Measurements from ENCODE around the gene HNMT. TPM values are rescaled to one million over a fixed set of nuclear protein-coding genes. Genes with fewer than 3 reads are reported as not detected.
A peak's percentile ranks its signal among the peaks of the same experiment; 100 is the strongest.

Gene HNMT
- total RNA-seq, 1 donor from 2014 or later = 4.6 TPM

- Mint-ChIP-seq H3K4me1 (ENCODE audit: unreplicated experiment) (peaks cover 10% of the 10 kb centered on the region), H3K4me3 (ENCODE audit: unreplicated experiment) (no peak overlapping the region), H3K9me3 (ENCODE audit: unreplicated experiment) (no peaks in the 10 kb centered on the region), H3K27me3 (ENCODE audit: unreplicated experiment) (no peaks in the 10 kb centered on the region), H3K27ac (ENCODE audit: unreplicated experiment) (no peak overlapping the region), H3K36me3 (ENCODE audit: low read depth, unreplicated experiment) (no peaks in the 10 kb centered on the region)
- TF ChIP-seq CTCF (IDR thresholded peaks at IDR 0.05; ENCODE audit: unreplicated experiment) = no peak
- DNase-seq (ENCODE audit: low spot score) = no peak
These were observed 5.1 kb upstream of the HNMT start for GRCh38 chr2:137959166-137959565.

GRCh38 chr2:137960223-137960622 is 4.0 kb upstream of the HNMT start:
- Mint-ChIP-seq H3K27ac (ENCODE audit: unreplicated experiment) (no peak overlapping the region), H3K36me3 (ENCODE audit: low read depth, unreplicated experiment) (no peaks in the 10 kb centered on the region), H3K27me3 (ENCODE audit: unreplicated experiment) (peaks cover 2% of the 10 kb centered on the region), H3K4me1 (ENCODE audit: unreplicated experiment) (peaks cover 19% of the 10 kb centered on the region), H3K4me3 (ENCODE audit: unreplicated experiment) (no peak overlapping the region), H3K9me3 (ENCODE audit: unreplicated experiment) (no peaks in the 10 kb centered on the region)
- DNase-seq (ENCODE audit: low spot score) = no peak
- no peak for TF ChIP-seq CTCF (IDR thresholded peaks at IDR 0.05; ENCODE audit: unreplicated experiment)

- Mint-ChIP-seq H3K4me3 (ENCODE audit: unreplicated experiment) (no peak overlapping the region), H3K4me1 (ENCODE audit: unreplicated experiment) (peaks cover 22% of the 10 kb centered on the region), H3K36me3 (ENCODE audit: low read depth, unreplicated experiment) (no peaks in the 10 kb centered on the region), H3K27ac (ENCODE audit: unreplicated experiment) (no peak overlapping the region), H3K27me3 (ENCODE audit: unreplicated experiment) (peaks cover 2% of the 10 kb centered on the region), H3K9me3 (ENCODE audit: unreplicated experiment) (no peaks in the 10 kb centered on the region)
- no peak for TF ChIP-seq CTCF (IDR thresholded peaks at IDR 0.05; ENCODE audit: unreplicated experiment)
- DNase-seq (ENCODE audit: low spot score) = no peak
These were observed 2.7 kb upstream of the HNMT start for GRCh38 chr2:137961602-137962001.

- H3K4me1 Mint-ChIP-seq (ENCODE audit: unreplicated experiment) = peaks cover 22% of the 10 kb centered on the region
- no peaks in the 10 kb centered on the region for H3K9me3 Mint-ChIP-seq (ENCODE audit: unreplicated experiment)
- DNase-seq (ENCODE audit: low spot score) = no peak
- no peak for TF ChIP-seq CTCF (IDR thresholded peaks at IDR 0.05; ENCODE audit: unreplicated experiment)
- peaks cover 2% of the 10 kb centered on the region for H3K27me3 Mint-ChIP-seq (ENCODE audit: unreplicated experiment)
- H3K4me3 Mint-ChIP-seq (ENCODE audit: unreplicated experiment) = no peak overlapping the region
- H3K27ac Mint-ChIP-seq (ENCODE audit: unreplicated experiment) = peak overlapping the region; percentile 96
- H3K36me3 Mint-ChIP-seq (ENCODE audit: low read depth, unreplicated experiment) = no peaks in the 10 kb centered on the region
These were observed 673 bp upstream of the HNMT start for GRCh38 chr2:137963535-137964065.

- TF ChIP-seq CTCF (IDR thresholded peaks at IDR 0.05; ENCODE audit: unreplicated experiment) = no peak
- Mint-ChIP-seq H3K27me3 (ENCODE audit: unreplicated experiment) (peaks cover 2% of the 10 kb centered on the region), H3K4me1 (ENCODE audit: unreplicated experiment) (peaks cover 22% of the 10 kb centered on the region), H3K36me3 (ENCODE audit: low read depth, unreplicated experiment) (no peaks in the 10 kb centered on the region), H3K9me3 (ENCODE audit: unreplicated experiment) (no peaks in the 10 kb centered on the region), H3K4me3 (ENCODE audit: unreplicated experiment) (peak overlapping the region; percentile 68), H3K27ac (ENCODE audit: unreplicated experiment) (peak overlapping the region; percentile 96)
- DNase-seq (ENCODE audit: low spot score) = no peak
These were observed 686 bp downstream of the HNMT start for GRCh38 chr2:137964859-137965459.
